Activated T-helper 1 cell treated with anti-CD3 and anti-CD28 coated beads, Interleukin-2, amount 50 U/mL, for 16 hours (primary cell): ENCODE measurements around the gene HOXA10.

Source experiments
- DNase-seq, 2 donors: peaks; one replicate each; pipeline ENCODE4 v3.0.0-alpha.2; 2020; ENCODE audit warnings: low read depth in 1 of 2, low spot score in 1 of 2

HOXA10 gene

DNA sequence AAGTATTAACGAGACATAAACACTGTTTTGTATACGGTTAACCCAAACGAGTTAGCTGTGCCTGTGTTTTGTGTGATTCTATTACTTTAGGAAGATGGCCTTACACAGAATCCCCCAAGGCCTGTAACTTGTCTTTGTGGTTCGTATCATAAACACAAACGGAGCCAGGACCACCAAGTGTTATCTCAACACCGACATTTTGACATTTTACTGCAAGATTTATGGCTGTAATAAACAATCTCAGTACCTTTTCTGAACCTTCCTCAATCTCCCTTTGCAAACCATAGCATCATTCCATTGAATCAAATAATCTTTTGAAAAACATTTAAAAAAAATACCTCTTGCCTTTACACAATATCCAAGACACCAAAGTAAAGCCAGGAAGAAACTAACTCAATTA, 41.1 kb downstream of the HOXA10 start:
- no peak for DNase-seq

- DNase-seq, result no peak
These were observed 41.9 kb downstream of the HOXA10 start for GRCh38 chr7:27132214-27132613.

DNA sequence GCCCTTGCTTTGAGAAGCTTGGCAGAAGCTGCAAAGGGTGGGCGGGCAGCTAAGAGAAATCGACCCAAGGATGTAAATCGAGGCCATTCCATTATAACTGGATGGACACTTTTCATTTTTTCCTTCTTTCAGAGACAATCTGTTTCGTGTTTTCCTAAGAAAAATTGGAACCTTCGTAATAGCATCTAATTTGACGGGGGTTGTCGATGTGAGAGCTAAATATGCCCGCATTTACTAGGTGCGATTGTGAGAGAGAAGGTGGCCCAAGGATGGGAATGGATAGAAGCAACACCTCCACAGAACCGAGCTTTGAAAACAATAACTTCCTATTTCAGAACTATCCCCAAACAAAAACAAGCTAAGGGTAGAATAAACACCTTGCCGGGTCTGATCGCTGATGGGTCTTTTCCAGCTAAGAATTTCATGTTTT, 42.7 kb downstream of the HOXA10 start:
- DNase-seq, result no peak

DNA sequence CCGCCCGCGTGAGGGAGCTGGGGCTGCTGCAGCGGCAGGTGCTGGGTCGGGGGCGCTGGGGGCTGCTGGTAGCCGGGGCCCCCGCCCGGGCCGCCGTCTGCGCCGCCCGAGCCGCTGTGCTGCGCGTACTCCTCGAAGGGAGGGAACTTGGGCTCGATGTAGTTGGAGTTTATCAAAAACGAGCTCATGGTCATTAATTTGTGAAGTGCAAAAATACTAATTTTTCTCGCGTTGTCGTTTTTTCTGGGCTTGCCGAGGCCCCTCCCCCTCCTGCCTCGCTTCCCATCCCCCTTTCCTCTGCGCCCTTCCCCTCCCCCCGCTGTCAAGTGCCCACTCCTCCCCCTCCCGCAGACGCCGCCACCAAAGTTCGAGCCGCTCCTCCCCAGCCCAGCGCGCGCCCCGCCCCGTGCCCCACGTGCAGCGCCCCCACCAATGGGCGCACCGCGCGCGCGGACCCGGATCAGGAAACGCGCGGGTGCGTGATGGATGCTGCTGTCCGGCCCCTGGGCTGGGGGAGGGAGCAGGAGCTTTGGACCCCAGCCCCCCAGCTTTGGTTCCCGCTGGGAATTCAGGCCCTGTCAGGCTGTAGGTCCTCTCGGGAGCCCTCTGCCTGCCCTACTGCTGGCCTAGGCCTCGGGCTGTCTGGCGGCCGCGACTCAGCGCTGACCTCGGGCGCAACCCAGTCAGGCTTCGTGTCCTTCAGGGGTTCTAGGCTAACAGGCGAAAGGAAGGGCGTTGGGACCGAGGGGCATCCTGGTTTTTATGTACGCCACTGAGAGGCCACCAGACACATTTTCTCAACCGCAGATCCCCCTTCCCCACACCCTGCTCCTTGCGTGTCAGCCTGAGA, 43.4 kb downstream of the HOXA10 start, which contains the start of gene HOXA4:
HOXA4 (minus strand) TSS at position 218 of the 850 bp plus-strand sequence; CDS start at position 194, 24 bp downstream.
- peak; percentile 50 to 57 for DNase-seq

- DNase-seq, result no peak
These were observed 44.2 kb downstream of the HOXA10 start for GRCh38 chr7:27129729-27130539.

GRCh38 chr7:27128776-27129728, 45.1 kb downstream of the HOXA10 start:
- DNase-seq, result no peak

DNA sequence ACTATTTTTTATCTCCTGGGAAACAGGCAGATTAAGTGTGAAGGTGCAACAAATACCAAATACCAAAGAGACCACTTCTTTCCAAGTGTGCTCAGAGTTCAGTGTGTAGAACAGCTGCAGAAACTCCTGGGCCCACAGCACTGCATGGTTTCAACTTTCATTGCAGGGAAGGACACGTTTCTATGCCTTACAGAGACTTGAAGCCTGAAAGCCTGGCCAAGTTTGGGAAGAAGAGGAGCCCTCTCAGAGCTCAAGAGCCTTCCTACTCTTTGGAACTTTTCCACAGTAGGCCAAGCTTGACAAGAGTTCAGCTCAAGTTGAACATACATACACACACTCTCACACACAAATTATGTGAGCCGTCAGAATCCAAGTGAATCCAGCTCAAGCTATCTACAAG, 46.1 kb downstream of the HOXA10 start:
- no peak for DNase-seq

DNA sequence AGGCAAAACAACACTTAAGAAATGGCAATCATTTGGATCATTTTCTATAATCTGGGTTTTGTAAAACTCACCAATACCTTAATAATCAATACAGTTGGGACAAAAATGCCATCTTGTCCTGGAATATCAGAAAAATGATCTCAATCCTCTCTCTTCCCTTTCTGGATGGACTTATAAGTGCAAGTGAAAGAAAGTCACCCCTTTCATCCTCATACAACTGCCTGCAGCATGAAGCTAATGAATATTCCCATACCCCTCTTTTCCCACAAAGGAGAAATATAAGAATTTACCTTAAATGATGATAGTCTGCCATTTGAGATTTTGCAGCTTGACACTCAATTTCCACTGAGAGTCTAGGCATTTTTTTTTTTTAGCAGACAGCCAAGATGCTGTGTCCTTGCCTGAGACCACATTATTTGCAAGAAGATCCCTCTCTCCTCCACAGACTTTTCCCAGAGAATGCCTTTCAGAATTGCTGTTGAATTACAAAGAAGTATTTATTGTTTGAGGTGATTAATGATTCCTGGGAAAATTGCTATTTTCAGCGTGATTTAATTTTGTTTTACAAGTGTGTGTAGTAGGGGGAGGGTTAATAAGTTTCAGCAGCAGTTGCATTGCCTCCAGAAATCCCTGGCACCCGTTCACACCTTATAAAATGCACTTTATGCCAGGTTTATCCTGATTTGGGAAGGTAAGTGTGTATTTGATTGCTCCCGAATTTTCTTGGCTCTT, 47.4 kb downstream of the HOXA10 start:
- no peak for DNase-seq

DNA sequence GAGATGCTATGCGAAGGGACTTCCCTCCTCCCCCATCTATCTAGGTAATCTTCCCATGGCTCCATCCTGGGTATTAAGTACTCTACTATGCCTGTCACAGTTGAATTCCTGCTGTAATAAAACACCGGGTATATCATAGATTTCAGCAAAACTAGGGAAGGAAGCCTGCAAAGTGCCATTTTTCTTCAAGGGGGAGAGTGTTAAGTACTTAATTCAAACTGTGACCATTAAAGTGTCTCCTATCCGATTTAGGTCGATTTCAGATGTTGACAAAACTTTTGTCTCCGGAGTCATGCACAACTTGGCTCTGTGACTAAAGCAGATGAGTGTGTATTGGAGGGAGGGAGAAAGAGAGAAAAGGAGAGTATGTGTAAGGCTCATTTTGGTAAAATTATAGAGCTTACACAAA, 48.1 kb downstream of the HOXA10 start:
- DNase-seq, result no peak

DNA sequence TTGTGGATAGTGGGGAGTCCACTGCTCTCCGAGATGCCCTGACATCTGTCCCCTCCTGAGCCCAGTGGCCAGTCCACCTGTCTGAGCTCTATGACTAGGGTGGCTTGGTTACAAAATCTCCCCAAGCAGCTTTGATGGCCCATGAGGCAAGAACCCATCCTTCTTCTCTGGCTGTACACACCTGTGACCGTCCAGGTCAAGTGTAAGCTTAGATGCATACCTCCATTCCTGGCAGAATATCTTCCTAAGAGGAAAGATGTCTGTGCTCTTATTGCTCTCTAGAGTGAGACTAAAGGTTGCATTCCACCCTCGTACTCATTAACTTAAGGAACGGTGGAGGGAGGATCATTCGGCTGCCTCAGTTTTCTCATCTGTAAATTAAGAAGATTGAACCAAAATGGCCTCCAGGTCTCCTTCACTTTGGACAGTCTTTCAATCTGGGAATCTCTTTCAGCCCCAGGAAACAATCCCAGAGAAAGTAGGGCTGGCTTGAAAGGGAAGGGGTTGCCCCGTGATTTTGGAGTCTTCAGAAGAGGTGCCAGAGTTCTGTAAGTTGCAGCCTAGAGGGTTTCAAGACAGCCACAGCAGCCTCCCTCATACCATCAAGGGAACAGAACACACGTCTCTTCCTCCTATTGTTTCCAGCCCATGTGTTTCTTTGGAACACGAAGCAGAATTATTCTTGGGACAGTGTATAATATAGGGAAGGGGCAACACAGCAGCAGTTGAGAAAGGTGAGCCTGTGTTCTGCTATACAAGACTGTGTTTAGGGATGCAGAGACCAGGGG, 49.0 kb downstream of the HOXA10 start:
- DNase-seq, result no peak

DNA sequence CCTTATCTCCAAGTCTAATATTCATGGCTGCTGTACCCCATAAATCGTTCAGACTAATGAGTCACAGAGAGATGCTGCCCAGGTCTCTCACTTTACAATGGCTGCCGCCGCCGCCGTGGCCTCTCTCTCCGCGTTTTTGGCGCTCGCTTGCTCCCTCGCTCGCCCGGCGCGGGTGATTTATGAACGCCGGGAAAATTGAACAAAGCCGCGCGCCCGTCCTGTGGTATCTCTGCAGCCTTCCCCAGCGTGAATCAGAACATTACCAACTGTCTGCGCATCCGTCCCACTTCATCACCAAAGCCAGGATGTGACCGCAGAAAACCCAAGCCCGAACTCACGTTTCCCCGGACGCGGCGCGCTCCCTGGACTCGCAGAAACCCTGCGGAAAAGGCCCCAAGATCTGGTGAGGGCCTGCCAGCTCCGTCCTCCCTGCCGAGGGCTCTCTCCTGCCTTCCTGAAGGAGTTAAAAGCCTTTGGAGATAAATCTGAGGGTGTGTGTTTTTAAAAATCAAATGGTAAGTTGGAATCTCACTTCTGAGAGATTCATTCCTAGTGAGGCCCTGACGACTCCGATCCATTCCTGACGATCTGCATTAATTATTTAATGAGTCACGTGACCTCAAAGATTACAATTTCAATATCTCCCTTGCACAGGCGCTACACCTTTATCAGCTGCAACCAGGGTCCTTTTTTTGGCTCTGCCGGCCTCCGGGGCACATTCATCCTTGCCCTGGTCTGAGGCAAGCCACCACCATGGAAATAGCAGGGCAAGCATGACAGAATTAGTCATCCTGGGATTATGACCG, 49.8 kb downstream of the HOXA10 start:
- DNase-seq, result no peak

- no peak for DNase-seq
These were observed 50.6 kb downstream of the HOXA10 start for GRCh38 chr7:27123477-27124053.

GRCh38 chr7:27123007-27123476, 51.1 kb downstream of the HOXA10 start:
- DNase-seq, result no peak

DNA sequence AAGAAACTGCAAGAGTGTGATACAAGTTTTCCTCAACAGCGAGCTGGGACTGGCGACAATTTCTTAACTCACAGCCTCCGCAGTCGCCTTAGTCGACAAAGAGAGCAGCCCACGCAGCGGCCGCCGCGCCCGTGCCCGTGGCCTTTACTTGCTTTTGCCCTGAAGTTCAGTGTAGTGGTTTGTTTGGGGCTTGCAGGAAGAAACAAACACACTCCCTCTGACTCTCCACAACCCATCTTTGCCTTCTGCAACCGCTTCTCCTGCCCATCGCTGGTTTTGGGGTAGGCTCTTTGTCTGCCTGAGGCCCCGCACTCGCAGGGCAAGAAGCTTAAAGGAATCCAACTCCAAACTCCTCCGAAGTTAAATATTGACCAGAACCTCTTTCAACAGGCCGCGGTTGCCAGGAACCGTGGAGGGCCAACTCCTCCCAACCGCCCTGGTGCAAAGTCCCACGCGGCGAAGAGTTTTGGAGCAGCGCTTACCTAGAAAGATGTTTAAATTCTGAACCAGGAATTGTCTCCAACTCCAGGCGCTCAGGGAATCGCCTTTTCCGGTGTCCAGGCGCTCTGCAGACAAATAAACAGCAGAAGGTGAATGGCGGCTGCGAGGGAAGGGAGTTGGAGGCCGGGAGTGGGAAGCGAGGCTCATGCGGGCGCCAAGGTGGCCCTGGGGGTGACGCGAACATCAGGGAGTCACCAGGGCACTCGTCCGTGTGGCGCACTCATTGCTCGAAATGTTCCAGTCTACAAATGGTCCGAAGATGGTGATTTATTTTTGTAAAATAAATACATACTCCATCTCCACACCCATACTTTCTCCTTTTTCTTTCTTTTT, 51.8 kb downstream of the HOXA10 start:
- no peak for DNase-seq

DNA sequence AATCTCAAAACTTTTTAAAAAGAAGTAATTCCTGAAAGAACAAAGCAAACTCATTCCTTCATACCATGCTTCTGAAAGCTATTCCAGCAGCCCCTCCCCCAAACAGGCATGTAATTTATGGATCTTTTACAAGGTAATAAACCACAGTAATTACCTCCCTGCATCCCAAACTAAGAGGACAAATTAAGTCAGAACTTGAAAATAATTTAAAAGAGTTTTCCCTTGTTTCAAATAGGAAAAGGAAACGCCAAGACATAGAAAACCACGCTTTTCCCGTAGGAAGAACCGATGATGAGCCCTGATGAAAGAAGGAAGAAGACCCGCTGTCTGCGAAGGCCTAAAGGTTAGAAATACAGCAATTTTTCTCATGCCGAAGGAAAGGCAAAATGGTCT, 52.4 kb downstream of the HOXA10 start:
- no peak for DNase-seq
